Epithelial cell of prostate (primary cell): ENCODE results near the gene FKRP.

ENCODE experiments used
- DNase-seq: peaks from one replicate; pipeline ENCODE4 v3.0.0-alpha.2; 2011; ENCODE audit warnings: low read depth, low spot score
- H3K27ac ChIP-seq: fragments of 450-650 bp; 2 replicates; pipeline ENCODE4 v1.5.1; 2017; ENCODE audit warnings: mild to moderate bottlenecking

The FKRP gene

DNA sequence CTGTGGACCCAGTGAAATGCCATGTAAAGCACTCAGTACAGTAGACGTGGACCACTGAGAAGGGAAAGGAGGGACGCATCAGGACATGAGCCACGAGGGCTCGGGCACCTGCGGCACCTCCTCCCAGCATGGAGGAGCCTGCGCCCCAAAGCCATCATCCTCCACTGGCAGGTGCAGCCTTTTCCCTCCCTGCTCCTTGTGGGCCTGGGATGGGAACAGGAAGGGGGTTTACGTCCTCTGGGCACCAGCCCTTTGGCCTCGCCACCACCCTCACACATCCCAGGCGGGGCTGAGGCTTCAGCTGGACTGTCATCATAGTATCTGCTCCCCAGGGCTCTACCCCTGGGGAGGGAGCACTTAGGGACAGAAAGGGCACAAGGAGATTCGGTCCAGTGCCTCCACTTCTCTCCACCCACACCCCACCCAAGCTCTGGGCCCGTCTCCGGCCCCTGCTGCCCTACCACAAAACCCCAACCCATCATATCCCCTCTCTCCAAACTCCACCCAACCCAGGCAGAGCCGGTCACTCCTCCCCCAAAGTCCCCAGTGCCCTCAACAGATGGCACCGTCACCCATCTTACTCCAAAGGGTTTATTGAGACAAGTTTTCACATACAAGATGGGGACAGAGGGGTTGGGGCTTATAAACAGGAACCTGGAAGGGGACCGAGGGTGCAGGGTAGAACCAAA, 26.8 kb upstream of the FKRP start:
- DNase-seq = no peak
- H3K27ac ChIP-seq = no peak overlapping the region

DNA sequence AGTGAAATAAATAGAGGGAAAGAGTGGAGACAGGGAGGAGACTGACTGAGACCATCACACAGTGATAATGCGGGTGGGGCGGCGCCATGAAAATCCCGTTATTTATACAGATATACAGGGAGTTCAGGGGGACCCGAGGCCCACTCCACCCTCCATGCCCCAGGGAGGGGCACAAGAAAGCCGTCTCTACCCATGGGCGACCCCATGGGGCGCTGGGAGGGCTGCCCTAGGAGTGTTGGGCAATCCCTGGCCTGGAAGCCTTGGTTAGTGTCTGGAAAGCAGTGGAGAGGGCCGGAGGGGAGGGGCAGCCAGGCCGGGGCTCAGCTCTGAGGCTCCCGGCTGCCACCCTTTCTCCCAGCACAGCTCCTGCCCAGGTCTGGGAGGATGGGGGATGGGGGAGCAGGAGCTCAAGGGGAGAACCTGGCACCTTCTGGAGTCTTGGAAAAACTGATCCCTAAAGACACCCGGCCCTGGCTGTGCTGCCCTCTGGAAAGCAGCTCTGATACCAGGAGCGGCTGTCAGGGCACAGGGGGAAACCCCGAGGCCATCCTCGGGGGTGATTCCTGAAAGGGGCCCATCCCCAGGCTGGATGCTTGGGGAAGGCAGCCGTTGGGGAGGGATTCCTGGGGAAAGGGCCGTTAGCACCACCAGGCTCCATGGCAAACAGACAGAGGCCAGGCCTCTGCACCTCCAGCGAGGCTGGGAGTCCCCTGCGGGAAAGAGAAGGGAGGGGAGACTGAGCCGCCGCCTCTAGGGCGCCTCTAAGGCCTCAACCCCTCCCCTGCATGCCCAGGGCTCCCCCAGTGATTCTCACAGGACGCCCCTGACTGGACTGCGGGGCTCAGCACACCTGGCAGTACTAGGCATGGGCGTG, 26.0 kb upstream of the FKRP start:
- H3K27ac ChIP-seq = no peak overlapping the region
- DNase-seq = no peak

DNA sequence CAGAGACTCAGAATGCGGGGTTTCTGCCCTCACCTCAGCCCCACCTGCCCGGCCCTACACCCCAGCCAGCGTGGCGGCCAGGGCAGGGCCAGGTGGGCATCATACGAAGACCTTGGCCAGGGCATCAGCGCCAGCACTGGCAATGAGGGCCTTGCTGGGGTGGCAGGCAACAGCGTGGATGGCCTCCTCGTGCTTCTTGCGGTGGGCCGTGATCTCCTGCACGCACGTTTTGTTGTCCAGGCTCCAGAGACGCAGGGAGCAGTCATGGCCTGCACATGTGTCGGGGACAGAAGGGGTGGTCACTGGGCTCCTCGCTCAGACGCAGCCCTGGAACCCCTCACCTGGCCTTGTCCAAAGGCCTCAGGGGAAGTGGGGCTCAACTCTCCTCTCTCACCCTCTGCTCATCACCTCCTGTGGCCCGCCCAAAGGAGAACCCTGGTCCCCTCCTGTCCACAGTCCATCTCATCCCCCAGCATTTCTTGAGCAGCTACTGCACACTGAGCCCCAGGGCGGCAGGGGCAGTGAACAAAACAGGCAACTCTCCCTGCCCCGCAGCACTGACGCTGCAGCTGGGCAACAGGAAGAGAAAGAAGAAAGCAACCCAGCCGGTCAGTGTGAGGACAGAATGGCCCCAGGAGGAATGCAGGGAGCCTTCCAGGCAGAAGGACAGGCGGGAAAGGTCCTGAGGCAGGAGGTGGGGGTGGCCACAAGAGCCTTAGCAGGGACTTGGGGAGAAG, 25.2 kb upstream of the FKRP start:
- H3K27ac ChIP-seq = no peak overlapping the region
- no peak for DNase-seq

DNA sequence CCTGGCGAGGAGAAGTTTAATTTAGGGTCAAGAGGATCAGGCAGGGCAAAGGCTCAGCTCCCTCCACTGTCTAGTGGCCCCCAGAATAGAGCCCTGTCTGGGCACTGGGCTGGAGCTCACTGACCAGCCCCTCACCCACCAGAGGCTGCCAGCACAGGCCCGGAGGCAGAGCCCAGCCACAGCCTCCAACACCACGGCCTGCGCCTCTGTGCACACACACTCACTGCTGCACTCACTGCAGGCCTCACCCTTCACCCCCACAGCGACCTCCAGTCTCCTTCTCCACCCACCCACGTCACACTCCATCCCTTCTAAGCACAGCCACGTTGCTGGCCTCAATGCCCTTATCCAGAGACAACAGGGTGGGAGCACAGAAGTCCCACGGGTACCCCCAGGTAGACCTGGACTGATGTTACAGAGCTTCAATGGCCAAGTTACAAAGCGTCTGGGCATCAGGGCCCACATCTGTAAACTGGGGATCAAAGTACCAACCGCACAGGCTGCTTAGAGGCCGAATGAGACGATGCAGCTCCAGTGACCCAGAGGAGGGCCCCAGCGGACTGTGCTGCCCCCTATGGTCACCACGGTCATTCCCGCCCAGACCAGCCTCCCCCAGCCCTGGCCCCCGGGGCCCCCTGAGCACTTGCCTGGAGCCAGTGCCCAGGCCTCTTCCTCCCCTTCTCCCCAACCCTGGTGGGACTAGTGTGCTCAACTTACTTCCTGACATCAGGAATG, 24.4 kb upstream of the FKRP start:
- no peak overlapping the region for H3K27ac ChIP-seq
- DNase-seq = no peak

DNA sequence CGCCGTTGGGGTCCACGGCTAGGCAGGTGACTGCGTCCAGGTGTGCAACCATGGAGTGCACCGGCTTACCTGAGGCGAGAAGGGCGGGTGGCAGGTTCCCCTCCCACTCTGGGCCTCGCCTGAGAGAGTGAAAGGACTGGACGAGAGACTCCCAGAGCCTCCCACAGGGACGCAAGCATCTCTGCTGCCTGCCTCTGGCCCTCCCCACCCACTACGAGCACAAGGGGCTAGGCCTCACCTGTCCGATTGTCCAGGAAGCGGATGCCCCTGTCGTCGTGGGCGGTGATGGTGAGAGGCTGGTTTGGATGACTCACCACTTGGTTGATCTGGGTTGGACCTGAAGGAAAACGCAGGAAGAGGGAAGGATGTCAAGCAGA, 23.9 kb upstream of the FKRP start:
- no peak for DNase-seq
- no peak overlapping the region for H3K27ac ChIP-seq

DNA sequence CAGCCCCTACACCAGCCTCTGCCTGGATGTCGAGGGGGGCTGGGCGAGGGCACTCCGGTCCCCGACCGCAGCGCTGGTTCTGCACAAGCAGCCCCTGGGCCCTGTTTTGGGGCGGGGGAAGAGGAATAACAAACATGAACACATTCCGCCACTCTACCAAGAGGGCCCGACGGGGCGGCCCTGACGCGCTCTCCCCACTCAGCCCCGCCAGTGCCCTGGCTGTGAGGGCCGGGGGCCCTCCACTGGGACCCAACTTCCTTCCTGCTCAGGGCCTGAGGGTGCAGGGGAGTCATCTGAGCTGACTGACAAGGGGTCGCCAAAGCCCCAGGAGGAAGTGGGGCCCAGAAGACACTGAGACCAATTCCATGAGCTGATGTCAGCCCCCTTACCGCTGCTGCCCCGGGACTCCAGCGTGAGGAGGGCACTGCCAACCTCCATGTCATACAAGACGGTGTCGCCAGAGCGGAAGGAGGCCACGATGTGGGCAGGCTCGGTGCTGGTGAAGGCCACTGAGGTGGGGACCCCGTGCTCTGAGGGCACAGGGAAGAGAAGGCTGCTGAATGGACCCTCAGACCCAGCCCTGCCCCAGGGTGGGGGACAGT, 23.3 kb upstream of the FKRP start:
- no peak for DNase-seq
- no peak overlapping the region for H3K27ac ChIP-seq

DNA sequence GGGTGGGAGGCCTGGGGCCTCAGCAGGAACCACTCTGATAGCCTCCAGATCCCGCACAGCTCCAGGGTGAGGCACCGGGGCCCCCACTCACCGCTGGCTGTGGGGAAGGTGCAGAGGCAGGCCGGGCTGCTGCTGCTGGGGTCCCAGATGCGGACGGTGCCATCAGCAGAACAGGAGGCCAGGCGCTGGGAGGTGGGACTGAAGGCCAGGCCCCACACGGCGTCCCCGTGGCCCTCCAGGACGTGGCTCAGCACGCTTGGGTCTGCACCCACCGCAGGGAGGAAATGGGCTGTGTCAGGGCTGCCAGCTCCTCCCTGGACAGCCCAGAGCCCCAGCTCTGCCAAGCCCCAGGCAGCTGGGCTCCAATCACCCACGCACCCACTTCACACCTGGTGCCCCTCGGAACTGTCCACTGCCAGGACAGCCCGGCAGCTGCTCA, 22.8 kb upstream of the FKRP start:
- no peak overlapping the region for H3K27ac ChIP-seq
- DNase-seq = no peak

DNA sequence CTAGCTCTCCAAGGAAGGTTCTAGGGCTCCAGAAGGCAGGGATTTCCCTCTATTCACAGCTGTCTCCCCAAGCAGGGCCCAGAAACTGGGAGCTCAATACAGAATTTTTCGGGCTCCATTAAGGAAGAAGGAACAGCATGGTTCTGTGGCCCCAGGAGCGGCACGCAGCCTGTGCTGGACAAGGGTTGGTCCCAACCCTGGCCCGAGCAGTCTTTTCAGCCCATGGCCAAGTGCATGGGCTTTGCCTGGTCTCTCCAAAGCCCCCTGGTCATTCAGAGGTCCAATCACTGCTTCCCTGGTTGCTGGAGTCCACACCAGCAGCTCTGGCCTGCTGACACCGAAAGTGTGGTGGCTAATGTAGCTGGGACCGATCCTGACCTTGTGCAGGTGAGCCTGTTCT, 22.4 kb upstream of the FKRP start:
- DNase-seq = no peak
- H3K27ac ChIP-seq = no peak overlapping the region

DNA sequence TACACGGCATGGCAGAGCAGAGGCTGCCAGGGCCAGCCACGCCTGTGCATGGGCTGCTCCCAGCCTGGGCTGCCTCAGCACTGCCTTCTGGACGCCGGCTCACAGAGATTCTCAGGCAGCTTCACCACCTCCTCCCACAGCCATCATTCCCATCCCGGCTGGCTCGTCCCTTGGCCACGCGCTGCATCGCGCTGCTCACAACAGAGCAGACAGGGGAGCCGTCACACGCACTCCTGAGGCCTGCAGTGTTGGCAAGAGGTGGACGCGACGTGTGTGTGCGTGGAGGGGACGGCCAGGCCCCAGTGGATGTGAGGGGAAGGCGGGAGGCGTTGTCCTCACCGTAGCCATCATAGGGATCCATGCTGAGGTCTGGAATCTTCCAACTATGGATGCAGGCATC, 21.4 kb upstream of the FKRP start:
- no peak for DNase-seq
- no peak overlapping the region for H3K27ac ChIP-seq

DNA sequence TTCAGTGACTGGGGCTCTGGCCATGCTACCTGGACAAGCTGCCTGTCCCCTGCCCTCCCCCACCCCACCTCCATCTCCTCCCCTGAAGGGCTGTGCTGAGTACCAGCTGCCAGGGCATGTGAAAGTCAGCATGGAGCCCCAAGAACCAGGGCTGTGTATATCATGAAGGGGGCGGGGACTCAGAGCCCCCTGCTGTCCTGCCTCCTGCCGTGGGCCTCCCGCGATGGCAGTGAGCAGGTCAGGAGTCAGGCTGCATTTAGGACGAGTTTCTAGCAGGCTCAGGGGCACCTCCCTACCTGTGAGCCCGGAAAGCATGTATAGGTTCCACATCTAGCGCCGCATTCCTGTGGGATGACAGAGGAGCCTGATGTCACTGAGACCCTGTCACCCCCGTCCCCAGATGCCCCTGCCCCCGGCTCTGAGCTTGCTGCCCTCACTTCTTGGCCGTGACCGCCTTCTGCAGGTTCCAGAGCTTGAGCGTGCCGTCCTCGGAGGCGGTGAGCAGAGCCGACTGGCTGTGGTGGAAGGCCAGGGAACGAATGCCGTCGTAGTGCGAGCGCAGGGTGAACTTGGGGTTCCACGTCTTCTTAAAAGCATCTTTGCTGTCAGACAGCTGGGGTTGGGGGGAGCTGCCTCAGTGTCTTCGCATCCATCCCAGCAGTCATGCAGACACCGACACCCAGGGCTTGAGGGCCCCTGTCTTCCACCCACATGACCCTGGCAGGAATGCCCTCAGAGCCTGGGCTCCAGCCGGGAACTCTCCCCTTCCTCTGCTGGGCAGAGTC, 20.6 kb upstream of the FKRP start:
- no peak for DNase-seq

DNA sequence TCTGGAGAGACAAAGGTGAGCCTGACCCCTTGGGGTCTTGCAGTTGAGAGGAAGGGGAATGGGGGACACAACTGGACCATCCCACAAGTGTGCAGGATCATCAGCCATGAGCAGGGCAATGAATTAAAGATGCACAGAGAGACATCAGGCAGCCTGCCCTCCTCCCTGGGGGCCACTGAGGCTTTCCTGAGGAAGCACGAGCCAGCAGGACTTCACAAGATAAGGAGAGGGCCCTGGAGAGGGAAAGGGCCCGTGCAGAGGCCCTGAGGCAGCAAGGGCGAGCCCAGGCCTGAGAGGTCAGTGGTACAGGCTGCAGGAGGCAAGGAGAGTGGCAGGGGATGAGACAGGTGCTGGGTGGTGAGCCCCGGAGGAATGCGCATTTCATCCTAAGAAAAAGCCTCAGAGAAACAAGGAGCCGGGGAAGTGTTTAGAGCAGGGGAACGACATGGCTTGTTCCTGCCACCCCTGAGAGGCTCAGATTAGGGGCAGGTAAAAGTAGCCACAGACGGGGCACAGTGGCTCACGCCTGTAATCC, 19.9 kb upstream of the FKRP start:
- no peak overlapping the region for H3K27ac ChIP-seq
- no peak for DNase-seq

More for the DNA sequence above, 20.6 kb upstream of the FKRP start:
- no peak overlapping the region for H3K27ac ChIP-seq

DNA sequence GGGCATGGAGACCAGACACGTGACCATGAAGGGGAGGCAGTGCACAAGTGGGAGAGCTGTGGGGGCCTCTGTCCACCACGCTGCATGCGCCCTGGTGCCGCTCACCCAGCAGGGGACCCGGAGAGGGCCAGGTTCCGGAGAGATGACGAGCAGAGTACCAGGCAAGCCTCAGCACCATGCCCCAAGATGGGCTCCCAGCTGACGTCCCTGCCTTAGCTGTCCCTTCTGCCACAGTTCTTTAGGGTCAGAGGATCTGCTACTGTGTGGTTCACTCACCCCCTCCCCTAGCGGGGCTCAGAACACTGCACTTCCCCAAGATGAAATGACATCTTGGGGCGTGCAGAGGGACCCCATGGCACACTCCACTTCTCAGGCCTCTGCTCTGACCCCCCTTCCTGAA, 19.3 kb upstream of the FKRP start:
- H3K27ac ChIP-seq = no peak overlapping the region
- DNase-seq = no peak

DNA sequence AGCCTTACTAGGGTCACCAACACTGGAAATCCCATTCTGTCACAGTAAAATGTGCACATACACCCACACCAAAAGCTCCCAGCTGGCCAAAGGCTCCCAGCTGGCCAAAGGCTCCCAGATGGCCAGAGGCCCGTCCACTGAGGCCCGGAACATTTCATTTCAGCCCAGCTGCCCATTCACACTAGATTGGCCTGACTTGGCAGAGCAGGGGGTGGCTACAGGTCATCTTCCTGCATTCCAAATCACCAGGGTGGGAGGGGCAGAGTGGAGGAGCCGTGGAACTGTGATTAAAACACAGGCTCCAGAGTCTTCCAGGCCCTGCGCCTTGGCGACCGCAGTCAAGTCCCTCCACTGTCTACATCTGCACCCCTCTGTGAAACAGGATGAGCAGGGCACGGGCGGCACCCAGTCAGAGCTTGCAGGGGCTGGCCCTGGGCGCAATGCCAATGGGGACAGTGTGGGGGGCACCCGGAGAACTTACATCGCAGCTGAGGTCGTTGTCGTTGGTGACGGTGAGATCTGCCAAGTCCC, 18.8 kb upstream of the FKRP start:
- H3K27ac ChIP-seq = no peak overlapping the region

DNA sequence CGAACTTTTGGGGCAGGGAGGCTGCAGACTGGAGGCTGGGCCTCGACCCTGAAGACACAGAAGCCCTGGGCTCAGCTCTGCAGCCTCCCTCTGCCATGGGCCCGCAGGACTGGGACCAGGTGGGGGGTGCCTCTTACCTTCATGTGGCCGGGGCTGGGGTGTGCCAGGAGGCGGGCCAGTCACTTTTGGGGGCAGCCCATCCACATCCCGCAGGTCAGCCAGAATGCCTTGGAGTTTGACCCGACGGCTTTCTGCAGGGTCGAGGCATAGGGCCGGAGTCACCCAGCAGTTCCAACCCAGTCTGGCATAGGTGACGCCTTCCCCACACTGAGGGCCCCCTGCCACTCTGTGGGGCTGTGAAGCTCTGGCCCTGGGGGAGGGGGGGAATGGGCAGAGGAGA, 18.1 kb upstream of the FKRP start:
- no peak overlapping the region for H3K27ac ChIP-seq

More for the DNA sequence above, 18.8 kb upstream of the FKRP start:
- DNase-seq = no peak

DNA sequence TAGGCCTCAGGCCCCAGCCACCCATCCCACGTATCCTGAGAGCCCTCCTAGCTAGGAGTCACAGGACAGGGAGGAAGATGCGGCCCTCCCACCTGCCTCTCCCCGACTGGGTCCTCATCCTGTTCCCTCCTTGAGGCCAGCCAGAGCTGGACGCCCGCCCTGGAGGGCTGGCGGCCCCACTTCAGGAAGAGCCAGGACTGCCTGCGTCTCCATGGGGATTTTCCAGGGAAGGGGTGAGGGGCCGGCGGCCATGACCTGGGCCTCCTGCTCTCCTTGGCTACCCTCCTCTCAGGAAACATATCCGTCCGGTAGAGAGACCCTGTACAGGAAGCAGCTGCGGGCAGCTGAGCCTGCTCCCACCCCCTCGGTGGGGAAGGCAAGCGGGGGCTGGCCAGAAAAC, 17.6 kb upstream of the FKRP start:
- no peak for DNase-seq
- no peak overlapping the region for H3K27ac ChIP-seq

More for the DNA sequence above, 18.1 kb upstream of the FKRP start:
- no peak for DNase-seq

DNA sequence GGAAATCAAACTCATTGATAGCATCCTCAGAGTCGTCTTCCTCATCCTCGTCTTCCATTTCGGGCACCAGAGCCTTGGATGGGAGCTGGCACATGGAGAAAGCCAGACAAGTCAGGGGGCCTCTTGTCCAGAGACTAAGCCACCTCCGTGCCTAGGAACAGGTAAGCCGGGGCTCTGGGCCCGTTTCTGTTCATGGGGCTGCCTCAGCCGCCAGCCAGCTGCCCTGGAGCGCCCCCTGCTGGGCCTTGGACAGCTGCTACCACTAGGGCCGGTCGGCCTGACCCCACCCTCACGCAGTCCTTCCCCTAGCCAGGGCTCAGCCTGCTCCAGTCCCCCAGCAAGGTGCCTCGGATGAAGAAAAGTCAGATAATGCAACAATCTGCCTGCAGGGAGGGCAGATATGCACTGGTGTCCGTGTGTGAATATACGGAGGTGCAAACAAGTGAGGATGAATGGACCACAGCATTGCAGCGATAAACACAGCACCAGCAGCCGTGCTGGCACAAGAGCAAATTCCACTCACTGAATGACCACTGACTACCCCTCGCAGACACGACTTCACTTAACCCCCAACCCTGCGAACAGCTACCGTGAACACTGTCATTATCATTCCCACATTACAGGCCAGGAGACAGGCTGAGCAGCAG, 17.0 kb upstream of the FKRP start:
- H3K27ac ChIP-seq = no peak overlapping the region
- DNase-seq = no peak

DNA sequence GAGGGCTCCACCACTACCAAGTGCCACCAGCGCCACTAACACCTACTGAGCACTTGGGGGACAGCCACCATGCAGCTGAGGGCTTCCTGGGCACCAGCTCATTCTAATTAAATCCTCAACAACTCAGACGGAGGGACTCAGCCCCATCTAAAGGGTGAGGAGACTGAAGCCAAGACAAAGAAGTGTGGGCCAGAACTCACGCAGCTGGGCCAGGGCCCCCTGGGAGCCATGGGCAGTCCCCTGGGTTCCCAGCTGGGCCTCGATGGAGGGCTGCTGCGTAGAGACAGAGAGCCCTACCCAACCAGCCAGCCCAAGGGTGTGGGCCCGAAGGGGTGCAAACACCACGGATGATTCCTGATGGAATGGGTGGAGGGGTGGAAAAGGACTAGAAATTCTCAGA, 16.2 kb upstream of the FKRP start:
- no peak for DNase-seq
- H3K27ac ChIP-seq = no peak overlapping the region

DNA sequence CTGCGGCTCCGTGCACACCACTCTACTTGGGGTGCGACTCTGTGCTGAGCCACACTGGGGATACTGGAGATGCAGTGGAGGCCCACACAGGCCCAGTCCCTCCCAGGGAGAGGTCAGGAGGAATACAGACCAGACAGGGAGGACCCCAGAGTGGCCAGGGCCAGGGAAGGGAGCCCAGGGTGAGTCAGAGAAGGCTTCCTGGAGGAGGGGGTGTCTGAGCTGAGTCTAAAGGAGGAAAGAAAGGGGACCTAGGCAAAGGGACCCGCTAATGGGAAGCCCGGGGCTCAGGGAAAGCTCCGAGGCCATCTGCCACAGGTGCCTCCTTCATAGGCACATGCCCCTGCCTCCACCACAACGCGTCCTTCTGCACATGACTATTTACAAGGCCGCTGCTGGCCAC, 15.7 kb upstream of the FKRP start:
- no peak overlapping the region for H3K27ac ChIP-seq
- DNase-seq = no peak
